GM21360 (cell line): ENCODE results near the gene DACT3.

Source experiments
- ATAC-seq: cut with Tn5 transposase; IDR thresholded peaks from one replicate; pipeline ENCODE4 v1.9.1; 2021; ENCODE audit warnings: mild to moderate bottlenecking, moderate library complexity; ENCODE audit not compliant: unreplicated experiment

DACT3 gene

DNA sequence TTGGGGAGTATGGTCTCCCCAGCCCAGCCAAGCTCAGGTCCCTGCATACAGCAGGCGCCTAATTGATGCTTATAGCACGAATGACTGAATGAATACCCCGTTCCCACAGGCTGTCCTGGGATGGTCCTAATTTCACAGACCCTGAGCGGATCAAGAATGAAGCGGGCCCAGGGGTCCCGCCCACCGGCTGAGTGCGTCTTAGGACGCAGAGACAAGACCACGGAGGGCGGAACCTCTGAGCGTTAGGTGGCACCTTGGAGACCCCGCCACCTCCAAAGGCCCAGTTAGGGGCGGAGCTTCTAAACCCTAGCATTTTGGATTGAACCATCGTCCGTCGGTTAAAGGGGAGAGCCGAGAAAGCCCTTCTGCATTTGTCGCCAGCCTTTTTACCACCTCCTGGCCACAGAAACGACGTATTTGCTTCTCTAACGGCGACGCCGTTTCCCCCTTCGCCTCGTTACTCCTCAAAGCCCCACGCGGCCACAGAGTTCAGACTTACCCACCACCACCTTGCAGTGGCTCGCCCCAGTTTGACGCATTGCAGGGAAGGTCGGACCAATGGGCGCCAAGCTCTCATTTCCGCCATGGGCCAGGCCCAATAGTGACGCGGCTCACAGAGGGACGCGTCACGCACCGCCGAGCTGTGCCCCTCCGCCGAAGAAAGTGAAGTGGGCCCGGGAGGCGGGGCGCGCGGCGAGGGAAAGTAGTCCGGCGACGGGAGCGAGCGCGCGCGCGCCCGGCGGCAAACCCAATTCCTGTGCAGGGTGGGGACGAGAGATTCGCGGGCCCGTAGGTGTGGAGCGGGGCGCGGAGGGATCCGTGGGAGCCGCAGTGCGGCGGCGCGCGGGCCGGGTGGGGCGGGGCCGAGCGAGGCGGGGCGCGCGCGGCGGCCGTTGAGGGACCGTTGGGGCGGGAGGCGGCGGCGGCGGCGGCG lies 60.3 kb downstream of the DACT3 start:
- ATAC-seq = peak; percentile 76

DNA sequence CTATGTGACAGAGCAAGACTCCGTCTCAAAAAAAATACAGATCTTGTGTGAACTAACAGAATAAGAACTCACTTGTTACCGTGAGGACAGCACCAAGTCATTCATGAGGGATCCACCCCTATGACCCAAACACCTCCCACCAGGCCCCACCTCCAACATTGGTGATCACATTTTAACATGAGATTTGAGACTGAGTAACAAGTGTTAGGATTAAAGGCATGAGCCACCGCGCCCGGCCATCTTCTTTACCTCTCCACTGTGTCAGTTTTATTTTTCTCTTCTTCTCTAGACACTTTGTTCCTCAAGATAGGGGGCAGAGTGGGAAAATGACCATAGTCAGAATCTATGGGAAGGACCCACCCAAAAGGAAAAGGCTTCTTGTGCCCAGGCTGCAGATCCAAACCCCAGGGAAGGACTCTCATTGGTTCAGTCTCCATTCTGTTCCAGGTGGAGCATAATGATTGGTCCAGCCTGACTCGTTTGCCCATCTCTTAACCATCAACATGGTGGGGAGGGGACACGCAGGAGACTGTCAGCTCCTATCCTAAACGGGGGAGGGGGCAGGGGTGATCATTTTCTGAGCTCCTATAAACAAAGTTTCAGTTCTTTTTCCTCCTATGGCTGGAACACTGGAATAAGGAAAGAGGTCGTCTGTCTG lies 61.1 kb downstream of the DACT3 start:
- ATAC-seq = no peak

GRCh38 chr19:46598372-46598917 lies 62.5 kb downstream of the DACT3 start:
- no peak for ATAC-seq
